SH-SY5Y (cell line): Measurements from ENCODE around the gene IGDCC3.

Experiments used
- GATA2 ChIP-seq: IDR thresholded peaks from 2 replicates; pipeline ENCODE4 v1.6.1; 2011; ENCODE audit warnings: mild to moderate bottlenecking, low read depth, low read length
- GATA3 ChIP-seq: IDR thresholded peaks from 2 replicates; pipeline ENCODE4 v1.6.1; 2011; ENCODE audit warnings: low read depth, mild to moderate bottlenecking, low read length, moderate library complexity

DNA sequence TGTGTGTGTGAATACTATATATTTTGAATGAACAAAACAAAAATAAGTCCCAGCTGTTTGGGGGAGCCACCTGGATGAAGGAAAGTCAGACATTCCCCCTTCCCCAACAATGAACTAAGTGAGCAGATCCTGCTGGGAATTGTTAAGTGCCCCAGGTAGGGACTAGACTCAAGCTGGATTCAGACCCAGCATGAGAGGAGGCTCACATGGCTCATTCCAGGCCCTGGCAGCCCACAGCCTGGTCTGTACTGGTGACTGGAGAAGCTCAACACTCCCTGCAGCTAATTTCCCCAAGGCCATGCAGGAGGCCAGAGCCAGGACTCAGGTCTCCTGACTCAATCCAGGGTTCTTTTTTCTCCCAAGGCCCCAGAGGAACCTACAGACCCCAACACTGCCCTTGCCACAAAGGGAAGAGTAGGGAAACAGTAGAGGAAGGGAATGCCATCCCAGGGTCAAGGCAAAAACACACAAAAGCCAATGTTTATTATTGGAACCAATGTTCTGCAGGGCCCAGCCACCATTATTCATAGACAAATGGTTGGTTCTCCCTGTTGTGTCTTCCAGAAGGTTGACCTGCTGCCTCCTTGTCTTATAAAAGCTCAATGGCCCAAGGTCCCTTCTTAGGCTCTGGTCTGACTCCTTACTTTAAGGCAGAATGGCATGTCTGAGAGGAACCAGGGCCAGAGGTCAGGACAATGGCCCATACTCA, 35.4 kb upstream of the IGDCC3 start:
- TF ChIP-seq GATA2 (no peak), GATA3 (no peak)
